K562 (cell line): ENCODE measurements around the gene LRRC27. TPM values are rescaled to one million over a fixed set of nuclear protein-coding genes. Genes with fewer than 3 reads are reported as not detected.

Experiments
- REST ChIP-seq, 2 experiments: fragments of 450-650 bp; formaldehyde crosslinking in 1 of 2; IDR thresholded peaks; 2 replicates each; pipeline versions ENCODE4 v1.4.0 to v1.6.1; 2014 to 2020; ENCODE audit warnings: mild to moderate bottlenecking in 2 of 2, borderline replicate concordance in 1 of 2, low read depth in 1 of 2
- polyA plus RNA-seq, 8 experiments: library from polyadenylated mRNA; depleted of rRNA in 4 of 8; stranded (reverse) in 5 of 8; unstranded in 3 of 8; fragments of >200 nt; fragmentation: Nextera tagmentation in 2 of 8; fragmentation: Illumina TruSeq in 1 of 8; extraction: Ambion mirVana in 2 of 8; extraction: Trizol in 1 of 8; gene quantifications; 2 replicates each; pipeline versions ENCODE4 v1.2.1 to v1.2.3, GENCODE V29; 2011 to 2014; ENCODE audit warnings: inconsistent platforms in 1 of 8, missing spikeins in 1 of 8
- total RNA-seq, 7 experiments: library from RNA; depleted of rRNA in 6 of 7; stranded (reverse); fragments of >200 nt in 6 of 7; fragmentation: Illumina TruSeq in 2 of 7; extraction: Trizol in 2 of 7; gene quantifications; 2 replicates each; pipeline versions ENCODE4 v1.2.1 to v1.2.3, GENCODE V29; 2011 to 2021; ENCODE audit warnings: low replicate concordance in 1 of 7

LRRC27 gene
- total and polyA plus RNA-seq, 9 of the 15 experiments (the other 6 are each of a cell fraction or from before 2014, with no cell fraction given), result 0.10 to 2.7 (median 1.4) TPM

GRCh38 chr10:132427006-132427771 is 95.2 kb downstream of the LRRC27 start (continued):
- TF ChIP-seq REST (IDR thresholded peaks at IDR 0.05; ENCODE audit: borderline replicate concordance) (no peak), REST (CRISPR knock-in tag; IDR thresholded peaks at IDR 0.05; ENCODE audit: low read depth) (no peak)
